Natural killer cell (primary cell): ENCODE data around the gene DMBT1. TPM values are rescaled to one million over a fixed set of nuclear protein-coding genes. Genes with fewer than 3 reads are reported as not detected.

Experiments
- ATAC-seq, 3 donors: fragments of 150-1000 bp in 2 of 3; fragments of 200-7000 bp in 1 of 3; cut with Tn5 transposase; 1 replicate in 1 of 3; 2 replicates in 2 of 3; pipeline ENCODE4 v1.10.0; 2021; ENCODE audit warnings: mild to moderate bottlenecking in 2 of 3, moderate library complexity in 2 of 3
- DNase-seq, 2 donors: peaks; one replicate each; pipeline versions ENCODE4 v3.0.0 to v3.0.0-alpha.2; 2013 to 2021; ENCODE audit warnings: mixed read lengths in 1 of 2
- H3K27ac ChIP-seq: one replicate; pipeline ENCODE4 v1.5.1; 2013; ENCODE audit warnings: mild to moderate bottlenecking, low read length
- H3K27me3 ChIP-seq: one replicate; pipeline ENCODE4 v1.6.1; 2013; ENCODE audit warnings: low read length; ENCODE audit not compliant: control insufficient read depth, insufficient read depth
- H3K36me3 ChIP-seq: one replicate; pipeline ENCODE4 v1.6.1; 2013; ENCODE audit warnings: low read length; ENCODE audit not compliant: control insufficient read depth, insufficient read depth
- H3K4me1 ChIP-seq: one replicate; pipeline ENCODE4 v1.6.1; 2013; ENCODE audit warnings: low read length; ENCODE audit not compliant: control insufficient read depth, insufficient read depth
- H3K4me3 ChIP-seq: one replicate; pipeline ENCODE4 v1.5.1; 2013; ENCODE audit warnings: low read length
- H3K9me3 ChIP-seq: one replicate; pipeline ENCODE4 v1.6.1; 2013; ENCODE audit warnings: low read length; ENCODE audit not compliant: control insufficient read depth, insufficient read depth
- H3K27ac Mint-ChIP-seq, 2 donors: one replicate each; pipeline ENCODE4 v1.8.0; 2022; ENCODE audit warnings: mild to moderate bottlenecking in 2 of 2, mixed read lengths in 2 of 2, moderate library complexity in 1 of 2
- H3K27me3 Mint-ChIP-seq, 2 donors: one replicate each; pipeline ENCODE4 v1.8.0; 2022; ENCODE audit warnings: low read depth in 2 of 2, mixed read lengths in 2 of 2
- H3K36me3 Mint-ChIP-seq: one replicate; pipeline ENCODE4 v1.8.0; 2022; ENCODE audit warnings: mixed read lengths
- H3K4me1 Mint-ChIP-seq, 2 donors: one replicate each; pipeline ENCODE4 v1.8.0; 2022; ENCODE audit warnings: mixed read lengths in 2 of 2
- H3K4me3 Mint-ChIP-seq: one replicate; pipeline ENCODE4 v1.8.0; 2022; ENCODE audit warnings: mild to moderate bottlenecking, moderate library complexity, mixed read lengths
- H3K9me3 Mint-ChIP-seq, 2 donors: one replicate each; pipeline ENCODE4 v1.8.0; 2022; ENCODE audit warnings: mixed read lengths in 2 of 2
- WGBS: methylation state at CpG from one replicate; pipeline ENCODE4 v1.1.7; 2013; ENCODE audit warnings: missing lambda C conversion rate; ENCODE audit not compliant: insufficient coverage; 5-methylcytosine and 5-hydroxymethylcytosine counted together
- intact Hi-C: fragments of 100-400 bp; cut with micrococcal nuclease; formaldehyde crosslinking; loops from one replicate; pipeline ENCODE4 v1.14.2; 2022
- total RNA-seq, 4 donors: library from RNA; stranded (reverse); fragments of 120-200 nt in 1 of 4; gene quantifications; one replicate each; pipeline versions ENCODE4 v1.2.3 to v1.2.4, GENCODE V29; 2013 to 2022
- TF ChIP-seq, protein P1 (sequence below): fragments of 200-600 bp; IDR thresholded peaks from one replicate; pipeline ENCODE4 v1.8.0; 2022; ENCODE audit warnings: antibody characterized with exemption

Gene DMBT1
- total RNA-seq: not detected
- total RNA-seq (2013): not detected

DNA sequence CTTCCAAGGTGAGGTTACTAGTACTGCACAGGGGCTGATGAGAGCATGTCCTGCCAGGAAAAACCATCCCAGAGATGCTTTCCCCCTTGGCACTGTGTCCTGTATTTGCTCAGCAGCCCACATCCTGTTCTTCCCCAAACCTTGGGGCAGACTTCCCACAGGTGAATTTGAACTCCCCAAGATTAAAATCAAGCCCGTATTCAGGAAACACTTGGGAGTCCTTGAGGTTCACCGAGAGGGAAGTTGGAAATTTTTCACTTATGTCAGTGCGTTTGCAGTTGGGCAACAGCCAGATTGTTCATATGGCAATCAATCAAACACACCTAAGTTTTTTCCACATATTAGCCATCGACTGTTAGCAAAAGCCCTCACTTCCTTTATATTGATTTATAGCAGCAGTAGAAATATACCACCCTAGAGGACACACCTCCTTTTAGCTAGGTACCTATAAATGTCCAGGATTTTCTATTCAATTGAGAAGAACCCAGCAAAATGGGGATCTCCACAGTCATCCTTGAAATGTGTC is at the start of gene DMBT1:
Gene DMBT1 (plus strand): TSS at position 476 of the 526 bp plus-strand sequence. CDS start 17 bp downstream, at position 493.
- Histone ChIP-seq H3K4me3 (no peak within 1 kb of the TSS), H3K4me1 (peaks cover 15% of the 10 kb centered on the region), H3K27ac (no peak within 1 kb of the TSS), H3K27me3 (no peaks in the 10 kb centered on the region), H3K9me3 (no peaks in the 10 kb centered on the region), H3K36me3 (no peaks in the 10 kb centered on the region)
- H3K9me3 Mint-ChIP-seq: no peaks in the 10 kb centered on the region
- H3K4me1 Mint-ChIP-seq: peaks cover 5 to 6% of the 10 kb centered on the region in 2 donors
- intact Hi-C loops: no loop called here
- no peak for ATAC-seq
- DNase-seq: no peak
- TF ChIP-seq, protein P1, sequence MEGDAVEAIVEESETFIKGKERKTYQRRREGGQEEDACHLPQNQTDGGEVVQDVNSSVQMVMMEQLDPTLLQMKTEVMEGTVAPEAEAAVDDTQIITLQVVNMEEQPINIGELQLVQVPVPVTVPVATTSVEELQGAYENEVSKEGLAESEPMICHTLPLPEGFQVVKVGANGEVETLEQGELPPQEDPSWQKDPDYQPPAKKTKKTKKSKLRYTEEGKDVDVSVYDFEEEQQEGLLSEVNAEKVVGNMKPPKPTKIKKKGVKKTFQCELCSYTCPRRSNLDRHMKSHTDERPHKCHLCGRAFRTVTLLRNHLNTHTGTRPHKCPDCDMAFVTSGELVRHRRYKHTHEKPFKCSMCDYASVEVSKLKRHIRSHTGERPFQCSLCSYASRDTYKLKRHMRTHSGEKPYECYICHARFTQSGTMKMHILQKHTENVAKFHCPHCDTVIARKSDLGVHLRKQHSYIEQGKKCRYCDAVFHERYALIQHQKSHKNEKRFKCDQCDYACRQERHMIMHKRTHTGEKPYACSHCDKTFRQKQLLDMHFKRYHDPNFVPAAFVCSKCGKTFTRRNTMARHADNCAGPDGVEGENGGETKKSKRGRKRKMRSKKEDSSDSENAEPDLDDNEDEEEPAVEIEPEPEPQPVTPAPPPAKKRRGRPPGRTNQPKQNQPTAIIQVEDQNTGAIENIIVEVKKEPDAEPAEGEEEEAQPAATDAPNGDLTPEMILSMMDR: no peak
- H3K4me3 Mint-ChIP-seq: no peak within 1 kb of the TSS
- no peak within 1 kb of the TSS for H3K27ac Mint-ChIP-seq
- WGBS: 8% methylated on average over 4 of the region's 4 CpGs
- H3K36me3 Mint-ChIP-seq: no peaks in the 10 kb centered on the region
- H3K27me3 Mint-ChIP-seq: peaks cover 23 to 46% of the 10 kb centered on the region in 2 donors

DNA sequence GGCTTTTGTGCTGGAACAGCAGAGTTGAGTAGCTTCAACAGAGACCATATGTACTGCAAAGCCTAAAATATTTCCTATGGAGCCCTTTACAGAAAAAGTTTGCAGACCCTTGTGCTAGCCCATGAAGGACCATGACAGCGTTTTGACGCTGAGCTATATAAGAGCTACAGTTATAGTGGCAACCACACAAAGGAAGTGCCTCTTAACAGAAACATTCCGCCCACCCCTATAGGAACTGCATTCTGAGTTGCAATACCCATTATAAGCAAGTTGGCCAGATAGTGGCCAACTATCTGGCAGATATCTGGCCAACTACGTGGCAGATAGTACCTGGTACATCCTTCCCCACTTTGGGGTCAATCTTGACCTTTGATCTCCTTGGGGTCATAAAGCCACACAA is 47.5 kb upstream of the DMBT1 start:
- H3K9me3 Mint-ChIP-seq: no peaks in the 10 kb centered on the region
- no peak overlapping the region for H3K27ac Mint-ChIP-seq
- ATAC-seq (no peak), DNase-seq (no peak)
- Histone ChIP-seq H3K27me3 (no peaks in the 10 kb centered on the region), H3K9me3 (no peaks in the 10 kb centered on the region), H3K36me3 (no peaks in the 10 kb centered on the region), H3K4me3 (no peak overlapping the region), H3K4me1 (peaks cover 26% of the 10 kb centered on the region), H3K27ac (no peak overlapping the region)
- peaks cover 4 to 7% of the 10 kb centered on the region in 2 donors for H3K4me1 Mint-ChIP-seq
- WGBS: 44% methylated on average over 4 of the region's 4 CpGs
- no peaks in the 10 kb centered on the region for H3K36me3 Mint-ChIP-seq
- TF ChIP-seq, protein P1: no peak
- no peak overlapping the region for H3K4me3 Mint-ChIP-seq
- peaks cover 2 to 8% of the 10 kb centered on the region in 2 donors for H3K27me3 Mint-ChIP-seq
- intact Hi-C loops: no loop called here

DNA sequence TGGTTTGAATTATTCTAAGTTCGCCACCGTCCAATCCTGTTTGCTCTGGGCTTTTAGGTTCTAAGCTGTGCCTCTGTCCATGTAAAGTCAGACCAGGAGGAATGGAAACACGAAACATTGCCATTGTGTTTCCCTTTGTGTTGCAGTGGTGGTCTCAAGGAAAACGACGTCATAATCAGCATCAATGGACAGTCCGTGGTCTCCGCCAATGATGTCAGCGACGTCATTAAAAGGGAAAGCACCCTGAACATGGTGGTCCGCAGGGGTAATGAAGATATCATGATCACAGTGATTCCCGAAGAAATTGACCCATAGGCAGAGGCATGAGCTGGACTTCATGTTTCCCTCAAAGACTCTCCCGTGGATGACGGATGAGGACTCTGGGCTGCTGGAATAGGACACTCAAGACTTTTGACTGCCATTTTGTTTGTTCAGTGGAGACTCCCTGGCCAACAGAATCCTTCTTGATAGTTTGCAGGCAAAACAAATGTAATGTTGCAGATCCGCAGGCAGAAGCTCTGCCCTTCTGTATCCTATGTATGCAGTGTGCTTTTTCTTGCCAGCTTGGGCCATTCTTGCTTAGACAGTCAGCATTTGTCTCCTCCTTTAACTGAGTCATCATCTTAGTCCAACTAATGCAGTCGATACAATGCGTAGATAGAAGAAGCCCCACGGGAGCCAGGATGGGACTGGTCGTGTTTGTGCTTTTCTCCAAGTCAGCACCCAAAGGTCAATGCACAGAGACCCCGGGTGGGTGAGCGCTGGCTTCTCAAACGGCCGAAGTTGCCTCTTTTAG is 46.3 kb upstream of the DMBT1 start:
- Mint-ChIP-seq H3K36me3 (no peaks in the 10 kb centered on the region), H3K27ac (no peak overlapping the region), H3K27me3 (peaks cover 4 to 8% of the 10 kb centered on the region in 2 donors), H3K9me3 (no peaks in the 10 kb centered on the region), H3K4me1 (peaks cover 4 to 7% of the 10 kb centered on the region in 2 donors), H3K4me3 (no peak overlapping the region)
- 91% methylated on average over 22 of the region's 22 CpGs for WGBS
- no peaks in the 10 kb centered on the region for H3K9me3 ChIP-seq
- H3K27ac ChIP-seq: no peak overlapping the region
- intact Hi-C loops: no loop called here
- TF ChIP-seq, protein P1: no peak
- H3K4me1 ChIP-seq: peaks cover 26% of the 10 kb centered on the region
- no peak for ATAC-seq
- no peak for DNase-seq
- H3K27me3 ChIP-seq: no peaks in the 10 kb centered on the region
- no peaks in the 10 kb centered on the region for H3K36me3 ChIP-seq
- no peak overlapping the region for H3K4me3 ChIP-seq
